Esophagus squamous epithelium (tissue), 5 donors: ENCODE measurements around the gene EPG5. TPM values are rescaled to one million over a fixed set of nuclear protein-coding genes. Genes with fewer than 3 reads are reported as not detected.

Experiments
- DNase-seq: peaks from one replicate; lab custom pipeline; 2025; lab: John Stamatoyannopoulos, UW
- H3K27ac ChIP-seq, 4 donors: fragments of 200-600 bp; sonication (generic); one replicate each; pipeline ENCODE4 v1.5.1; 2016 to 2019; ENCODE audit warnings: mild to moderate bottlenecking in 1 of 4
- H3K27me3 ChIP-seq, 4 donors: fragments of 200-600 bp; sonication (generic); 1 replicate in 3 of 4; 2 replicates in 1 of 4; pipeline versions ENCODE4 v1.5.1 to v1.6.0; 2017 to 2021; ENCODE audit warnings: antibody characterized with exemption in 1 of 4
- H3K36me3 ChIP-seq, 3 donors: fragments of 200-600 bp; sonication (generic); one replicate each; pipeline ENCODE4 v1.5.1; 2016 to 2019
- H3K4me1 ChIP-seq, 3 donors: fragments of 200-600 bp; sonication (generic); one replicate each; pipeline ENCODE4 v1.5.1; 2017 to 2019
- H3K4me3 ChIP-seq, 4 donors: fragments of 200-600 bp; sonication (generic); 1 replicate in 3 of 4; 2 replicates in 1 of 4; pipeline ENCODE4 v1.5.1; 2016 to 2019; ENCODE audit warnings: mild to moderate bottlenecking in 2 of 4, moderate library complexity in 1 of 4
- H3K9me3 ChIP-seq, 3 donors: fragments of 200-600 bp; sonication (generic); one replicate each; pipeline ENCODE4 v1.5.1; 2016 to 2019
- POLR2A ChIP-seq, 4 donors: fragments of 450-650 bp; IDR thresholded peaks; one replicate each; pipeline ENCODE4 v1.6.1; 2017; ENCODE audit warnings: antibody characterized with exemption in 4 of 4, mild to moderate bottlenecking in 4 of 4, moderate library complexity in 3 of 4
- WGBS, 2 donors: methylation state at CpG; one replicate each; pipeline ENCODE4 v1.1.5; 2018; 5-methylcytosine and 5-hydroxymethylcytosine counted together
- intact Hi-C: fragments of 100-400 bp; cut with DNase I; formaldehyde crosslinking; loops from one replicate; pipeline ENCODE4 v1.15.0; 2022
- total RNA-seq, 4 donors: library from RNA; depleted of rRNA; stranded (reverse); fragments of >200 nt; gene quantifications; one replicate each; pipeline ENCODE4 v1.1.0, GENCODE V29; 2016
- TF ChIP-seq, protein P1 (sequence below), 6 experiments: fragments of 450-650 bp in 4 of 6; fragments of 200-600 bp in 2 of 6; sonication (generic) in 2 of 6; IDR thresholded peaks; one replicate each; pipeline ENCODE4 v1.5.1; 2016 to 2019; ENCODE audit warnings: antibody characterized with exemption in 6 of 6, mild to moderate bottlenecking in 4 of 6, moderate library complexity in 4 of 6
- donor health status: DM: yes; HTN: yes; CAD: no.

Gene EPG5
- total RNA-seq, 4 donors from 2014 or later = 7.8 to 28.8 (median 22.6) TPM

DNA sequence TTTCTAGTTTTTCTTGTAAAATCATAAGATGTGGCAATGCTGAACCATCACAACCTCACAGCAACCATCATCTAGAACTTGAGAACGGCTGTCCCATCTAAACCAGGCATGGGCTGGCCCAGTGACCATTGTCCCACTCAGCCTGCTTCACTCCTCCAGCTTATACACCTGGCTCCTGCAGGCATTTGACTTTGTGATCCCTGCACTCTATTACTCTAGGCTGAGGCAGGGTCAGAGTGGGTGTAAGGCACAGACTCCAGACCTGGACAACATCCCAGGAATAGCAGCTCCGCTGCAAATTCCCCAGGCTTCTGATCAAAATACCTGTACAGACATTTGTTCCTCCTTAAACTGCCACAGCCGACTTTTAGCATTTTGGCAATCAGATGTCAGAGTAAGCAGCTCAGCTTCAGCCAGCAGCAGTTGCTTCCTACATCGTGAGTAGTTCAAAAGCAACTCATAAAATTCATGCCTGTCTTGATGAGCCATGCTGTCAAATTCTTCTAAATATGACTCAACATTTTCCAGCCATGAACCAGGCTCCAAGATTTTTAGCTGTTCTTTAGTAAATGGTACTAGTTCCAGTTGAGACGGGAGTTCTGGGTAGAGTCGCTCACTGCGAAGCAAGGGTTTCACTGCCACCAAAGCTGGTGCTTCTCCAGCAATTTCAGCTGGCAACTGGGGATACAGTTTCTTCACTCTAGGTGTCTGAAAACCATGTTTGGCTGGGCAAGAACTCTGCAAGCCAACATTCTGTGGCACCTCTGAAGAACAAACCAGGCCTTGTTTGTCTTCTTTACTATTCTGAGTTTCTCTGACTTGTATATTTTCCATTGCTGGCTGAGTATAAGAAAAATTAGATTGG, 12.8 kb downstream of the EPG5 start:
- intact Hi-C loops = no loop called here
- TF ChIP-seq, protein P1, sequence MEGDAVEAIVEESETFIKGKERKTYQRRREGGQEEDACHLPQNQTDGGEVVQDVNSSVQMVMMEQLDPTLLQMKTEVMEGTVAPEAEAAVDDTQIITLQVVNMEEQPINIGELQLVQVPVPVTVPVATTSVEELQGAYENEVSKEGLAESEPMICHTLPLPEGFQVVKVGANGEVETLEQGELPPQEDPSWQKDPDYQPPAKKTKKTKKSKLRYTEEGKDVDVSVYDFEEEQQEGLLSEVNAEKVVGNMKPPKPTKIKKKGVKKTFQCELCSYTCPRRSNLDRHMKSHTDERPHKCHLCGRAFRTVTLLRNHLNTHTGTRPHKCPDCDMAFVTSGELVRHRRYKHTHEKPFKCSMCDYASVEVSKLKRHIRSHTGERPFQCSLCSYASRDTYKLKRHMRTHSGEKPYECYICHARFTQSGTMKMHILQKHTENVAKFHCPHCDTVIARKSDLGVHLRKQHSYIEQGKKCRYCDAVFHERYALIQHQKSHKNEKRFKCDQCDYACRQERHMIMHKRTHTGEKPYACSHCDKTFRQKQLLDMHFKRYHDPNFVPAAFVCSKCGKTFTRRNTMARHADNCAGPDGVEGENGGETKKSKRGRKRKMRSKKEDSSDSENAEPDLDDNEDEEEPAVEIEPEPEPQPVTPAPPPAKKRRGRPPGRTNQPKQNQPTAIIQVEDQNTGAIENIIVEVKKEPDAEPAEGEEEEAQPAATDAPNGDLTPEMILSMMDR (IDR thresholded peaks at IDR 0.05) = no peak
- TF ChIP-seq POLR2A (IDR thresholded peaks at IDR 0.05) = no peak
- no peak for DNase-seq
- Histone ChIP-seq H3K4me1 (peaks cover 0 to 7% (median 0%) of the 10 kb centered on the region in 3 donors), H3K4me3 (no peak overlapping the region), H3K27ac (no peak overlapping the region), H3K9me3 (no peaks in the 10 kb centered on the region), H3K36me3 (peaks cover 0 to 69% (median 22%) of the 10 kb centered on the region in 3 donors), H3K27me3 (no peaks in the 10 kb centered on the region)
- 72 to 86% methylated on average over 4 to 7 of the region's 7 CpGs for WGBS, 2 donors

DNA sequence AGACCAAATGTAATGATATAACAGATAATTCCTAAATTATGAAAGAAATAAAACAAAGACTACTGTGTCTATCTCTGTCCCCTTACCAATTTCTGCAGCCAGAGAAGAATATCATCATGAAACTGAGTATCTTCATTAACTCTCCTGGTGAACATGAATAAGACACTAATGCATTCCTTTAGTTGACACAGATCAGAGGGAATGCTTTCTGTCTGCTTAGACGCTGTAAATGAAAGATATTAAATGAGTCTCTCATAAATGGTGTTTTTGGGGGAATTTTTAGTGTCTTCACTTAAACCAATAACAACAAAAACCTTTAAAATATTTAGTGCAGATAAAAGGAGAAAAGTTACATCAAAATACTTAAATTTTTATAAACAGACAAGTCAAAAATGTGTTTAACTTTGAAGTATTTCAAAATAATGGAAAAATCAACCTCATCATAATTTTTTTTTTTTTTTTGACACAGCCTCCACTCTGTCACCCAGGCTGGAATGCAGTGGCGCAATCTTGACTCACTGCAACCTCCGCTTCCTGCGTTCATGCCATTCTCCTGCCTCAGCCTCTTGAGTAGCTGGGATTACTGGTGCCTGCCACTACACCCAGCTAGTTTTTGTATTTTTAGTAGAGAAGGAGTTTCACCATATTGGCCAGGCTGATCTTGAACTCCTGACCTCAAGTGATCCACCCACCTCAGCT, 16.0 kb downstream of the EPG5 start:
- intact Hi-C loops = no loop called here
- no peak overlapping the region for H3K4me3 ChIP-seq
- H3K27me3 ChIP-seq = no peaks in the 10 kb centered on the region
- no peaks in the 10 kb centered on the region for H3K4me1 ChIP-seq
- TF ChIP-seq, protein P1 (IDR thresholded peaks at IDR 0.05) = no peak
- no peak for TF ChIP-seq POLR2A (IDR thresholded peaks at IDR 0.05)
- no peak overlapping the region for H3K27ac ChIP-seq
- H3K36me3 ChIP-seq = peaks cover 3 to 100% (median 35%) of the 10 kb centered on the region in 3 donors
- no peaks in the 10 kb centered on the region for H3K9me3 ChIP-seq
- 57 to 79% methylated on average over 4 of the region's 4 CpGs for WGBS, 2 donors
- no peak for DNase-seq

DNA sequence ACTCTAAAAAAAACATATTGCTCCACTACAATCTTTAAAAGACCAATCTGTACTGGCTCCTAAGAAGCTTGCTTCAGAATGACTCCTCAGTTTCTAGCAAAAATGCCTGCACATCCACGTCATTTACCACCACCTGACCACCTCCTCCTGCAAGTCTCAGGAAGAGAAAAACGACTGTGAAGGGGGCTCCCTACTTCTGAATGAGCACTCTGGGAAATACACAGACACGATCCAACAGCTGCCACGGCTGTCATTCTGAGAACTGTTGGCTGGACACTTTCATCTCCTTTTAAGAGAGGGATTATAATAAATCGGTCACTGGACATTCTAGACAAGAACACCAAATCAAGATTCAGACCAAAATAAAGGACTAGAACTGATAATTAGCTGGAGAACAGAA, 21.5 kb downstream of the EPG5 start:
- WGBS, 2 donors = 83 to 86% methylated on average over 5 of the region's 5 CpGs
- DNase-seq = no peak
- intact Hi-C loops = no loop called here
- H3K9me3 ChIP-seq = no peaks in the 10 kb centered on the region
- no peak overlapping the region for H3K4me3 ChIP-seq
- H3K27me3 ChIP-seq = no peaks in the 10 kb centered on the region
- peaks cover 3 to 100% (median 28%) of the 10 kb centered on the region in 3 donors for H3K36me3 ChIP-seq
- no peak overlapping the region for H3K27ac ChIP-seq
- H3K4me1 ChIP-seq = no peaks in the 10 kb centered on the region
- no peak for TF ChIP-seq POLR2A (IDR thresholded peaks at IDR 0.05)
- TF ChIP-seq, protein P1 (IDR thresholded peaks at IDR 0.05) = no peak

DNA sequence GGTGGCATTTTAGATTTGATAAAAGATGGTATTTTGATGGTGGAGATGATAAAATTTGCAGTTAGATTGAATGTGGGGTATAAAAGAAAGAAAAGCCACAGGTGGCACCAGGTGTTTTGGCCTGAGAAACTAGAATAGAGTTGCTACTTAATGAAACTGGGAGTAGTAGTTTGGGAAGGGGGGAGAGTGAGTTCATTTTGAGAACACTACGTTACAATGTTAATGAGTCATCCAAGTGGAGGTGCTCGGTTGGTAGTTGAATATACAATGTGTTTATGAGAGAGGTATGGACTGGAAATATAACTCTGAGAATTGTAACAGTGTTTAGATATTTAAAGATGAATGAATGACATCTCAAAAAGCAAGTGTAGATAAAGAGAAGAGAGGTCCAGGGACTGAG, 26.4 kb downstream of the EPG5 start:
- no peak overlapping the region for H3K27ac ChIP-seq
- H3K4me1 ChIP-seq = no peaks in the 10 kb centered on the region
- WGBS, 2 donors = 67 to 76% methylated on average over 2 of the region's 2 CpGs
- no peak for TF ChIP-seq POLR2A (IDR thresholded peaks at IDR 0.05)
- TF ChIP-seq, protein P1 (IDR thresholded peaks at IDR 0.05) = no peak
- no peaks in the 10 kb centered on the region for H3K9me3 ChIP-seq
- no peak overlapping the region for H3K4me3 ChIP-seq
- no peaks in the 10 kb centered on the region for H3K27me3 ChIP-seq
- peaks cover 0 to 99% (median 19%) of the 10 kb centered on the region in 3 donors for H3K36me3 ChIP-seq
- intact Hi-C loops = no loop called here
- DNase-seq = no peak

DNA sequence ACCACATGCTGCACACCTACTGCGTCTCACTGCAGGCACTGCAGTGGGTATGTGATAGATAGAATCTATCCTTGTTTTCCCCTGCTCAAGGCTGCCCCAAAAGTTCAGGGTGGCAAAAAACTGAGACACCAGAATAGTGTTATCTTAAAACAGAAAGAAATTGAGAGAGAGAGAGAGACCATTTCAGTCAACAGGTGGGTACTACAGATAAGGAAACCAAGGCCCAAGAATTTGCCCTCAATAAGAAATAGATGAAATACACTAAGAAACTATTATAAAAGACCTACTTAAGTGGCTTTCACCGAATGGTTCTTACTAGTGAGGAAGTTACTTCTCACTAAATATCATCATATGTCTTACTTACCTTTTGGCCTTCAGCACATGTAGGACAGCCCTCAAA, 27.9 kb downstream of the EPG5 start:
- H3K4me1 ChIP-seq = no peaks in the 10 kb centered on the region
- no peak for TF ChIP-seq POLR2A (IDR thresholded peaks at IDR 0.05)
- TF ChIP-seq, protein P1 (IDR thresholded peaks at IDR 0.05) = no peak
- no peak overlapping the region for H3K4me3 ChIP-seq
- no peaks in the 10 kb centered on the region for H3K27me3 ChIP-seq
- peaks cover 0 to 99% (median 19%) of the 10 kb centered on the region in 3 donors for H3K36me3 ChIP-seq
- intact Hi-C loops = no loop called here
- no peak for DNase-seq
- H3K27ac ChIP-seq = no peak overlapping the region
- H3K9me3 ChIP-seq = no peaks in the 10 kb centered on the region
- 88 to 92% methylated on average over 2 of the region's 2 CpGs for WGBS, 2 donors
